ENCODE results near the gene SPOCK1.

The SPOCK1 gene

DNA sequence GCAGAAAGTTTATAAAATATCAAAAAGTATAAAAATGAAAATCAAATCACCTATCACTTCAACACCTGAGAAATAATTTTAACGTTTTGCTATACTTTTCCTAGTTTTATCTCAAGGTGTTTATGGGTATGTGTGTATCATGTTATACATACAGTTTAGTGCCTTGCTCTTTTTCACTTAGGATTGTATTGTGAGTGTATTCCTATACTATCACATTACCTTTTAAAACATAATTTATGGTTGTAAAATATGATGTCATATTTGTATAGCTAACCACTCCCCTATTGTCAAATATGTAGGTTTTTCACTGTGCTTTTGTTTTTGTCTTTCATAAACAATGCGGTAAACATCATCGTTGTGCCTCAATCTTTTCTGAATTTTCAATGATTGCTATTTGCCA is 479.9 kb downstream of the SPOCK1 start:
- Histone ChIP-seq H3K27me3 (ENCODE audit: insufficient read depth, poor library complexity, severe bottlenecking) (no peaks in the 10 kb centered on the region), H3K27ac (replicated peaks) (no peak overlapping the region), H3K4me3 (replicated peaks; ENCODE audit: insufficient read depth, low read length) (no peak overlapping the region)
- TF ChIP-seq SPI1 (IDR thresholded peaks at IDR 0.05; ENCODE audit: borderline replicate concordance, low read depth) (no peak), POLR2AphosphoS5 (IDR thresholded peaks at IDR 0.05; ENCODE audit: low read depth) (no peak), GABPA (IDR thresholded peaks at IDR 0.05; ENCODE audit: low read depth) (no peak)
- TF ChIP-seq, protein P1, sequence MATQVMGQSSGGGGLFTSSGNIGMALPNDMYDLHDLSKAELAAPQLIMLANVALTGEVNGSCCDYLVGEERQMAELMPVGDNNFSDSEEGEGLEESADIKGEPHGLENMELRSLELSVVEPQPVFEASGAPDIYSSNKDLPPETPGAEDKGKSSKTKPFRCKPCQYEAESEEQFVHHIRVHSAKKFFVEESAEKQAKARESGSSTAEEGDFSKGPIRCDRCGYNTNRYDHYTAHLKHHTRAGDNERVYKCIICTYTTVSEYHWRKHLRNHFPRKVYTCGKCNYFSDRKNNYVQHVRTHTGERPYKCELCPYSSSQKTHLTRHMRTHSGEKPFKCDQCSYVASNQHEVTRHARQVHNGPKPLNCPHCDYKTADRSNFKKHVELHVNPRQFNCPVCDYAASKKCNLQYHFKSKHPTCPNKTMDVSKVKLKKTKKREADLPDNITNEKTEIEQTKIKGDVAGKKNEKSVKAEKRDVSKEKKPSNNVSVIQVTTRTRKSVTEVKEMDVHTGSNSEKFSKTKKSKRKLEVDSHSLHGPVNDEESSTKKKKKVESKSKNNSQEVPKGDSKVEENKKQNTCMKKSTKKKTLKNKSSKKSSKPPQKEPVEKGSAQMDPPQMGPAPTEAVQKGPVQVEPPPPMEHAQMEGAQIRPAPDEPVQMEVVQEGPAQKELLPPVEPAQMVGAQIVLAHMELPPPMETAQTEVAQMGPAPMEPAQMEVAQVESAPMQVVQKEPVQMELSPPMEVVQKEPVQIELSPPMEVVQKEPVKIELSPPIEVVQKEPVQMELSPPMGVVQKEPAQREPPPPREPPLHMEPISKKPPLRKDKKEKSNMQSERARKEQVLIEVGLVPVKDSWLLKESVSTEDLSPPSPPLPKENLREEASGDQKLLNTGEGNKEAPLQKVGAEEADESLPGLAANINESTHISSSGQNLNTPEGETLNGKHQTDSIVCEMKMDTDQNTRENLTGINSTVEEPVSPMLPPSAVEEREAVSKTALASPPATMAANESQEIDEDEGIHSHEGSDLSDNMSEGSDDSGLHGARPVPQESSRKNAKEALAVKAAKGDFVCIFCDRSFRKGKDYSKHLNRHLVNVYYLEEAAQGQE (IDR thresholded peaks at IDR 0.05; ENCODE audit: insufficient replicate concordance, low read depth): no peak
- TF ChIP-seq, protein P2, sequence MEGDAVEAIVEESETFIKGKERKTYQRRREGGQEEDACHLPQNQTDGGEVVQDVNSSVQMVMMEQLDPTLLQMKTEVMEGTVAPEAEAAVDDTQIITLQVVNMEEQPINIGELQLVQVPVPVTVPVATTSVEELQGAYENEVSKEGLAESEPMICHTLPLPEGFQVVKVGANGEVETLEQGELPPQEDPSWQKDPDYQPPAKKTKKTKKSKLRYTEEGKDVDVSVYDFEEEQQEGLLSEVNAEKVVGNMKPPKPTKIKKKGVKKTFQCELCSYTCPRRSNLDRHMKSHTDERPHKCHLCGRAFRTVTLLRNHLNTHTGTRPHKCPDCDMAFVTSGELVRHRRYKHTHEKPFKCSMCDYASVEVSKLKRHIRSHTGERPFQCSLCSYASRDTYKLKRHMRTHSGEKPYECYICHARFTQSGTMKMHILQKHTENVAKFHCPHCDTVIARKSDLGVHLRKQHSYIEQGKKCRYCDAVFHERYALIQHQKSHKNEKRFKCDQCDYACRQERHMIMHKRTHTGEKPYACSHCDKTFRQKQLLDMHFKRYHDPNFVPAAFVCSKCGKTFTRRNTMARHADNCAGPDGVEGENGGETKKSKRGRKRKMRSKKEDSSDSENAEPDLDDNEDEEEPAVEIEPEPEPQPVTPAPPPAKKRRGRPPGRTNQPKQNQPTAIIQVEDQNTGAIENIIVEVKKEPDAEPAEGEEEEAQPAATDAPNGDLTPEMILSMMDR (IDR thresholded peaks at IDR 0.05; ENCODE audit: insufficient read depth, low read length): no peak
- DNase-seq (ENCODE audit: low read depth in 1 of 2, low spot score in 1 of 2): no peak

DNA sequence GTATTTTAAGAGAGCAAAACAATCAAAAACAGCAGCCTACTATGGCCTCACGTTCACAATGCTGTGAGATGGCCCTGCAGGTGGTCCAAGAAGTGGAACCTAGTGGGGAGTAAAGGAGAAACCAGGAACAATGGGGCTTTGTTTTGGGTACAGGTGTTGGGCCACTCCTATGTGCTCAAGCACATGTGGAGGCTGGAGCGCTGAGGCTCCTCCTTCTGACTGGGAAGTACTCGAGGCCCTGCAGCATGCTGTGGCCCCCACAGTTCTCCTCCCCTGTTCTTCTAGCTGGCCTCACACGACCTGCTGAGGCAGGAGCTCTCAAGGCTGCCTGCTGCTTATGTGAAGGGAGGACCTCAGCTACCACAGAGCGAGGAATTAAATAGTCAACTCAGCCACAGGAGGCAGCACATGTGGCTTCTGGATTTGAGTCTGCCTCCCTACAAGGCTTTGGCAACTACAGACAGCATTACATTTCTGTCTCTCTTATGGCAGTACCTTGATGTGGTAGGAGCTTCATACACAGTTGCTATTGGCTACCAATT is 482.3 kb downstream of the SPOCK1 start:
- Histone ChIP-seq H3K27ac (replicated peaks) (no peak overlapping the region), H3K4me3 (replicated peaks; ENCODE audit: insufficient read depth, low read length) (no peak overlapping the region), H3K27me3 (ENCODE audit: insufficient read depth, poor library complexity, severe bottlenecking) (no peaks in the 10 kb centered on the region)
- no peak for DNase-seq (ENCODE audit: low read depth in 1 of 2, low spot score in 1 of 2)
- TF ChIP-seq, protein P1 (IDR thresholded peaks at IDR 0.05; ENCODE audit: insufficient replicate concordance, low read depth): no peak
- TF ChIP-seq POLR2AphosphoS5 (IDR thresholded peaks at IDR 0.05; ENCODE audit: low read depth) (no peak), GABPA (IDR thresholded peaks at IDR 0.05; ENCODE audit: low read depth) (no peak), SPI1 (IDR thresholded peaks at IDR 0.05; ENCODE audit: borderline replicate concordance, low read depth) (no peak)
- TF ChIP-seq, protein P2 (IDR thresholded peaks at IDR 0.05; ENCODE audit: insufficient read depth, low read length): no peak

DNA sequence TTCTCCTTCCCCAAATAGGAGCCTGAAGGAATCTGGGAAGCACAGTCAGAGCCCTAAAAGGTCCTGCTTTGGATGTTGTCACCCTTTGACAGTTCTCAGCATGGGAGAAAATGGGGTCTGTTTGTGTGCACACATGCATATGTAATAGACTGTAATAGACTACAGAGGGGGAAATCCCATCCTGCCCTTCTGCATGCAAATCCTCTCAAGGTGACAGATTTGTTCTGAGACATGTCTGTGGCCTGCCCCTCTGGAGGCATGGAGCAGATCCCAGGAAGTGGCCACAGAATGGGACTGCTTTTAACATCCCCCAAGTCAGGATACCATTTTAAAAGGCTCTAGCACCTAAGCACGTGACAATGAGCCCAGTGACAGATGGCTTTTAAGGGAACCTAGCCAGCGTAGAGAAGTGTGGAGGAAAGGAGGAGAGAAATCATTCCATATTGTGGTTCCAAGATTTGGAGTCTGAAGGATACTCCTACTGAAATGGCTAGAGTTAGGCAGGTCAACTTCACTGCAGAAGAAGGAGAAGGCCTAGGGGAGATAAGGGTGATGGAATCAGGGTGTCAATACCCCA is 483.5 kb downstream of the SPOCK1 start:
- TF ChIP-seq, protein P1 (IDR thresholded peaks at IDR 0.05; ENCODE audit: insufficient replicate concordance, low read depth): no peak
- TF ChIP-seq, protein P2 (IDR thresholded peaks at IDR 0.05; ENCODE audit: insufficient read depth, low read length): no peak
- TF ChIP-seq POLR2AphosphoS5 (IDR thresholded peaks at IDR 0.05; ENCODE audit: low read depth) (no peak), SPI1 (IDR thresholded peaks at IDR 0.05; ENCODE audit: borderline replicate concordance, low read depth) (no peak), GABPA (IDR thresholded peaks at IDR 0.05; ENCODE audit: low read depth) (no peak)
- no peak overlapping the region for H3K27ac ChIP-seq (replicated peaks)
- no peak for DNase-seq (ENCODE audit: low read depth in 1 of 2, low spot score in 1 of 2)
- H3K4me3 ChIP-seq (replicated peaks; ENCODE audit: insufficient read depth, low read length): no peak overlapping the region
- no peaks in the 10 kb centered on the region for H3K27me3 ChIP-seq (ENCODE audit: insufficient read depth, poor library complexity, severe bottlenecking)

Data from HL-60 (cell line).